GM18907 (cell line): Measurements from ENCODE around the gene ZBTB20.

Experiments
- ATAC-seq: cut with Tn5 transposase; IDR thresholded peaks from one replicate; pipeline ENCODE4 v1.9.1; 2021; ENCODE audit warnings: mild to moderate bottlenecking, moderate library complexity; ENCODE audit not compliant: unreplicated experiment

ZBTB20 gene

GRCh38 chr3:114428044-114428595 lies 719.0 kb downstream of the ZBTB20 start:
- peak; percentile 93 for ATAC-seq

DNA sequence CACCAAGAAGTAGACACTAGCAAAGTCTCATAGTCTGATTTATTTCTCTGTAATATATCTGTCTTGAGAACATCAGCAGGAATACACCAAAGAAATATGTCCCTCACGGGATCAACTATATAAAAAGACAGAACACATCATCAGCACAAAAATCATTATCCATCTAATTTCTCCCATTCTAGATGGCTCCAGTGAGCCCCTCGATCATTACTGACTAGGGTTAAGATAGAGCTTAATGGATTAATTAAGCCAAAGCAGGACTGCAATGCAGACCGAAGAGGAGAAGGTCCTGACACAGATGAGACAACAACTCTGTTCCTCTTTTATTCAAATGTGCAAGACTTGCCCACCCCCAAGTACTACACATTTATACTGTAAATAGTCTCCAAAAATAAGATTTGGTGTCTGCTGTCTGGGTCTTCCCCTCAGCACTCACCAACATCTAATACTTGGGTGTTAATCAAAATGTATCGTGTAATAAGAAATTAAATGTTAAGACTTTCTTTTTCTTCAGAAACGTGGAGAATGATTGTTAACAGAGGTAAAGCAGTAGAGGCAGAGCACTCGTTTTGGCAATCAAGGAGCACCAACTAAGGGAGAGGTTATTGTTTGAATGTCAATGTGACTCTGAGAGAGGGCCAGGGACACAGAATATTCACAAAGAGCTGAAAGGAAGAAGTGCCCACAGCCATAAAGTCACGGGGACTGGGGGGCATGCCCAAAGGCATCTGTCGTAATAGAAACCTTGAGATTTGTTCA lies 719.6 kb downstream of the ZBTB20 start:
- ATAC-seq: peak; percentile 33

DNA sequence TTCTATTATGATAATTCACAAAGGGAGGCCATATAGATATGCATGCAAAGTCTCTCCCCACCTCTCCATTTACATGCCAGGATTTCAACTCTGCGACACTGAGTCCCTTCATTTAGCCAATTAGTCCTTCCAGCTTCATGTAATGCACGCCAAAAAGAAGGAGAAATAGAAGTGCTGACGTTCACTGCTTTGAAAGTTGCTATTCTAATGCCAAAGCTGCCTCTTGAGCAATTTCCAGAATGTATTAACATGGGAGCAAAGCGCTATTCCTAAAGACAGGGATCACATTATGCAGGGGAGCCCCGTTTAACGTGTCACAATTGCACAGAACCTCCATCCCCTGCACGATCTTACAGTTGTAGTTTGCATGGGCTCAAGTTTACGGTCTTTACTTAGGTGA lies 722.8 kb downstream of the ZBTB20 start:
- no peak for ATAC-seq

DNA sequence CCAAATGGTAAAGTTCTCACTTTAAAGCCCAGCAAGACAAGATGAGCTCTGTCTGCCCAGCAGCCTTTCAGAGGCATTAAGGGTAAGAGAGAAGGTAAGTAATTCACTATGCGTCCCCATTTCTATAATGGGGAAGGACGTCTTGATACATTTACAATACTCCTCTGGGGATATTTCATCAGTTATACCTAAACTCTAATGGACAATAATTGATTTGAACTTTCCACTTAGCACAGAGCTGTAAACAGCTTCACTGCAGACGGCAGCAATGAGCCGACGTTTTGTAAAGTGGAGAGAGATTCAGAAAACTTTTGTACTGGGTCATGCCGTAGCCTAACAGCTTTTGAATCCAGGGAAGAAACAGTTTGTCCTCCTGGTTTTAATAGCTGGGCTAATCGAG lies 725.9 kb downstream of the ZBTB20 start:
- ATAC-seq: no peak

DNA sequence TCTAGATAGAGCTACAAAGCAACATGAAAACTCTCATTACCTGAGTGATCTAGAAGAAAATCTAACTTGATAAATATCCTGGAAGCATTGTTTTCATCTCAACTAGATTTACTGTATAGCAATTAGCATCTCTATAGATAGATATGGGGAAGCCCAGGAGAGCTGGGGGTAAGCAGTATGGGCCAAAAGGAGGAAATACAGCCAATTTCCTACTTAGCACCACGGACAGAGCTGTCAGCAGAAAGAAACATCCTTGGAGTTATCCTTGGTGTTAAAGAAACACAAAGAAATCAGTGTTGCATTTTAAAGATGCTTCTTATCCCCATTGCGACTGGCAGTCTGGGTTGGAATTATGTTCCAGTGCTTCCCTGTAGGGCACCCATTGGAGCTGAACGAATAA lies 727.0 kb downstream of the ZBTB20 start:
- ATAC-seq: no peak

GRCh38 chr3:114418724-114419543 lies 728.2 kb downstream of the ZBTB20 start:
- ATAC-seq: peak; percentile 81

- ATAC-seq: peak; percentile 86
Observed at GRCh38 chr3:114418107-114418506, 729.0 kb downstream of the ZBTB20 start.

- no peak for ATAC-seq
Observed at GRCh38 chr3:114417675-114418074, 729.4 kb downstream of the ZBTB20 start.

- no peak for ATAC-seq
Observed at GRCh38 chr3:114417265-114417664, 729.8 kb downstream of the ZBTB20 start.

DNA sequence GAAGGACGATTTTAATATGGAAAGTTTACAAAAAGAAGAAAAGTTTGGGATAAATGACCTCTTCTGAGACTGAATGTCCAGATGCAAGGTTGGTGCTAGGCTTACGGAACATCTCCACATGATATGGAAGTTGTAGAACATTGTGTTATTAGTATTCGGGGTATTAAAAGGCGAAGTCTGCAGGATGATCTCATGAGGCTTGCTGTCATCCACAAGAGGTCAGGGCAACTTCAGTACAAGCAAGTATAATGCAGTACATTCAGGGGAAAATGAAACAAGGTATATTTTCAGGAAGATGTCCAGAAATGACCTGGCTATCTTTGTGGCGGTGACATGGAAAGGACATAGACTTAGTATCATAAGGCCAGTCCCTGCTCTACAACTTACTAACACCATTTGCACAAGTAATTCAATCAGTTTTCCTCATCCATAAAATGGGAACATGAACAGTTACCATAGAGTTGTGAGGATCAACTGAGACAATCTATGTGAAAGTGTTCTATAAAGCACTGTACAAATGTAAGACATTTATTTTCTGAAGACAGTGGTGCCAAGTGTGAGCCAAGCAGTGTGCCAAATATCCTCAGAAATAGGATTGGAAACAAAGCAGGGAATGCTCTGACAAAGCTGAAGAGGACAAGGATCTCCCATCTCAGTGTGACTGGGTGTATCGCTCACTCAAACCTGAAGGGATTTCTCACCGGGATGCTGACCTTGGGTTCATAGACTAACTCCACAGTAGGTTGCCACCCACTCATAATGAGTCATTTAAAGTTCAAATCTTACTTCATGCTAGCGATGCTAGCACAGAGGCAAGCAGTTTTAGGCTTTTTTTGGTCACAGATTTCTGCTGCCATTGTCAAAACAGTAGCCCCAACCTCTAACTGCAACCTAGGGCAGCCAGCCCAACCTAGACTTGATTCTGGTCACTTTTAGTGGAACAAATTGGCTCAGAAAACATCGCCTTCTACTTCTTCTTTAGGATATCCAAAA lies 735.0 kb downstream of the ZBTB20 start:
- peak; percentile 69 for ATAC-seq

DNA sequence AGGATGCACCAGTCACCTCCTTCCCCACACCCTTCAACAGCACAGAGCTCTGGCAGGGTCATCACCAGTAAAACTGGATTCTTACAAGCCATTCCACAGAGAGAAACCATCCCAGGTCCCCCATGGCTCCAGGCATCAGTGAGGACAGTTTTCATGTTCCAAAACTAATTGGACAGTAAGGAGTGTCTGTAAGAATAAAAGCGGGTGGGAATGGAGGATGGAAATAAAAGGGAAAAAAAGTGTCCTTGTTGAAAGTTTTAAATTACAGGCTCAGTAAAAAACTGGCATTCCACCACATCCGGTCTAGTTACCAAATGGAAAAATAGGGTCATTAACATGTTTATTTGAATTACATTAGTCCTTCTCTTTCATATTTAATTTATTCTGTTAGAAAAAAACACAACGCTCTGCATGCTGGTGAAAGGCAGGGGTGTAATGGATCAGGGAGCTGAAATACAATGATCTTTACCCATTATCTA lies 735.9 kb downstream of the ZBTB20 start:
- ATAC-seq: no peak

DNA sequence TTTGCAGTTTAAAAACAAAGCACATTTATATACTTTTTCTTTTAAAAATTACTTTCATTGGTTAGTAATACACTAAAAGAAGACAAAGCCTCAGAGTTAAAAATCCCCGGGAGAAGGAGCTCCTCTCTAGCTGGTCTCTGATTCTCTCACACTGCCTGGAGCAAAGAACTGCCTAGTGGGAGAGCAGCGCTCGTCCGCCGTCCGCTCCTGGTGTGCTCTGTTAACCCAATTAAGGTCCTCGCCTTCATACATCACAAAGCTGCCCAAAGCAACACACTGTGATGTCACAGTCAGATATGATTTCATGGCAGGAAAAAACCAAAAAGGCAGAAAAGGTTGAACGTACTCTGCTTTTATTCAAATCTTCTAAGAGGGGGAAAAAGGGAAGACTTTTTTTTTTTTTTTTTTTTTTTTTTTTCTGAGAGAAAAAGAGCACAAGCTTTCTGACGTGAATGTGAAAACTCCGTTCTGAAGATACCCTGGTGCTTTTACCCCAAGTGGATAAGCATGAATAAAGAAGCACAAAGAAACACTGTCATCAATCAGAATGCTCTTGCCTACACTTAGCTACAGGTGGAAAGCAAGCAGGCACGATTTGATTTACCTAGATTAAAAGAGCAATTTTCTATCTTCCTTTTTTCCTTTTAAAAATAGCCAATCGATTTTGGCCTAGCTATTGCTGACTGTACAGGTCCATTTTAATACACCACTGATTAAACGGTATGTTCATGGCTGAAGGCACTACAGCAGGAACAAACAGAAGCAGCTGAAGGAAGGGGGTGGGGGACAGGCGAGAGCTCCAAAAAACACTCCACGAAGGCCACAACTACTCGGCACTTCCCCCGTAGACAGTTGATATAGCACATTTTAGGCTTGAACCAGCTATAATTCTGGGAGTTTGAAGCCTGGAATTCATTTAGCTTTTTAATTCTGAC lies 738.1 kb downstream of the ZBTB20 start:
- no peak for ATAC-seq

- no peak for ATAC-seq
Observed at GRCh38 chr3:114406922-114407321, 740.2 kb downstream of the ZBTB20 start.

- no peak for ATAC-seq
Observed at GRCh38 chr3:114406286-114406685, 740.8 kb downstream of the ZBTB20 start.

GRCh38 chr3:114405202-114405990 lies 741.7 kb downstream of the ZBTB20 start:
- peak; percentile 81 for ATAC-seq

DNA sequence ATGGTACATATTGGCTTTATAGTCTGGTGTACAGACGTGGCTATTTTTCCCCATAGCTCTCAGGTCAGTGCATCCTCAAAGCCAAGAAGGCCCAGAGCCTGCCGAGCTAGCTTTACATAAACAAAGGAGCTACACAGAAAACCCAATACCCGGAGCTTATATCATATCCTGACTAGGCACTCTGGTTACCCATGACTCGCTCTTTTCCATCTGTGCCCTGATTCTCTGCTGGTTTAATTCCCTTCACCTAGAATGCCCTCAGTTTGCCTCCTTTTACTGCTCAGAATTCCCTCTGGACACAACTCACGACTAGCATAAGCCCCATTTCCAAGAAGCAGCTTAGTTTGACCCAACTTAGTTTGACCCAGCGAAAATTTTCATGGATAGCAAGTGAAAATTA lies 742.5 kb downstream of the ZBTB20 start:
- no peak for ATAC-seq

- no peak for ATAC-seq
Observed at GRCh38 chr3:114402838-114403237, 744.2 kb downstream of the ZBTB20 start.

- ATAC-seq: no peak
Observed at GRCh38 chr3:114401346-114401745, 745.7 kb downstream of the ZBTB20 start.

DNA sequence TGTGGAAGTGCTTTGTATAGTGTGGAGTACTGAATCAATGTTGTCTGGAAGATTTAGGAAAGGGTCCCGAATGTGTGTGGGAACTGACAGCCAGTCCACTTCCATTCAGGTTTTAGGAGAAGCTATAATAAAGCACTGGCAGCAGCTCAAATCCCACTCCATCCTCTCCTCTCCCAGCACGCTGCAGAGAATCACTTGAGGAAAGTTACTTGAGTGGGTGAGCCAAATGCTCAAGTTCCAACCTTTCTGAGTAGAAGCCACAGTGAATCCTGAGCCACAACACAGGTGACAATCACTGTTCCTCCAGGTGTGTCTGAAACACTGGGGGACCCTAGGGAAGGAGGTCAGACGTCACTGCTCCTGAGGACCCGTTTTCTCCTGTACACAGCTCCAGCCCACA lies 746.7 kb downstream of the ZBTB20 start:
- no peak for ATAC-seq
